ENCODE measurements around the gene ZNF473.

- TF ChIP-seq, protein P1, sequence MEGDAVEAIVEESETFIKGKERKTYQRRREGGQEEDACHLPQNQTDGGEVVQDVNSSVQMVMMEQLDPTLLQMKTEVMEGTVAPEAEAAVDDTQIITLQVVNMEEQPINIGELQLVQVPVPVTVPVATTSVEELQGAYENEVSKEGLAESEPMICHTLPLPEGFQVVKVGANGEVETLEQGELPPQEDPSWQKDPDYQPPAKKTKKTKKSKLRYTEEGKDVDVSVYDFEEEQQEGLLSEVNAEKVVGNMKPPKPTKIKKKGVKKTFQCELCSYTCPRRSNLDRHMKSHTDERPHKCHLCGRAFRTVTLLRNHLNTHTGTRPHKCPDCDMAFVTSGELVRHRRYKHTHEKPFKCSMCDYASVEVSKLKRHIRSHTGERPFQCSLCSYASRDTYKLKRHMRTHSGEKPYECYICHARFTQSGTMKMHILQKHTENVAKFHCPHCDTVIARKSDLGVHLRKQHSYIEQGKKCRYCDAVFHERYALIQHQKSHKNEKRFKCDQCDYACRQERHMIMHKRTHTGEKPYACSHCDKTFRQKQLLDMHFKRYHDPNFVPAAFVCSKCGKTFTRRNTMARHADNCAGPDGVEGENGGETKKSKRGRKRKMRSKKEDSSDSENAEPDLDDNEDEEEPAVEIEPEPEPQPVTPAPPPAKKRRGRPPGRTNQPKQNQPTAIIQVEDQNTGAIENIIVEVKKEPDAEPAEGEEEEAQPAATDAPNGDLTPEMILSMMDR (IDR thresholded peaks at IDR 0.05; ENCODE audit: extremely low read depth in 1 of 2, insufficient read depth in 1 of 2, low read depth in 1 of 2, low read length in 2 of 2), result no peak
- TF ChIP-seq EZH2 (IDR thresholded peaks at IDR 0.05; ENCODE audit: borderline replicate concordance, low read depth, low read length, severe bottlenecking) (no peak), POLR2AphosphoS5 (IDR thresholded peaks at IDR 0.05; ENCODE audit: insufficient read depth, low read depth, low read length) (no peak), MAX (IDR thresholded peaks at IDR 0.05; ENCODE audit: insufficient read depth, insufficient read length) (no peak), POLR2A (IDR thresholded peaks at IDR 0.05; ENCODE audit: low read depth, low read length) (no peak), GATA2 (IDR thresholded peaks at IDR 0.05; ENCODE audit: insufficient read depth, insufficient read length, low read depth, low read length) (no peak), MYC (IDR thresholded peaks at IDR 0.05; ENCODE audit: low read depth, low read length) (no peak)
Measured at GRCh38 chr19:49977076-49977475, 48.7 kb upstream of the ZNF473 start.
